Measurements from ENCODE around the gene ATP5F1E. TPM values are rescaled to one million over a fixed set of nuclear protein-coding genes. Genes with fewer than 3 reads are reported as not detected.
A peak's percentile ranks its signal among the peaks of the same experiment; 100 is the strongest.

The ATP5F1E gene
- total and polyA plus RNA-seq, 7 donors: 57.1 to 88.5 (median 72.1) TPM

GRCh38 chr20:58980711-58981627 is 51.2 kb downstream of the ATP5F1E start, which contains the start of gene NELFCD:
Gene NELFCD (plus strand): TSS chr20:58981256. CDS start chr20:58981310, 54 bp downstream.
- H3K9me3 ChIP-seq: peaks cover under 1% of the 10 kb centered on the region
- ATAC-seq: peak; percentile 92 to 96 (median 94)
- intact Hi-C loops (cut with DNase I): loop anchor here (5.0 kb wide), 4 partner anchors 51 to 89 kb away; partner anchors contain the start of gene ATP5F1E (in 1 of the 2)
- peak; percentile 87 to 94 for DNase-seq
- H3K4me3 ChIP-seq: peak within 1 kb of the TSS; percentile 70
- H3K4me1 ChIP-seq: peaks cover 35% of the 10 kb centered on the region
- 5 to 11% (median 10%) methylated on average over 45 to 109 of the region's 109 CpGs for WGBS, 3 donors
- peaks cover 0 to 3% of the 10 kb centered on the region in 2 donors for H3K36me3 ChIP-seq (ENCODE audit: insufficient read depth in 1 of 2, low read depth in 1 of 2)
- TF ChIP-seq, protein P1, sequence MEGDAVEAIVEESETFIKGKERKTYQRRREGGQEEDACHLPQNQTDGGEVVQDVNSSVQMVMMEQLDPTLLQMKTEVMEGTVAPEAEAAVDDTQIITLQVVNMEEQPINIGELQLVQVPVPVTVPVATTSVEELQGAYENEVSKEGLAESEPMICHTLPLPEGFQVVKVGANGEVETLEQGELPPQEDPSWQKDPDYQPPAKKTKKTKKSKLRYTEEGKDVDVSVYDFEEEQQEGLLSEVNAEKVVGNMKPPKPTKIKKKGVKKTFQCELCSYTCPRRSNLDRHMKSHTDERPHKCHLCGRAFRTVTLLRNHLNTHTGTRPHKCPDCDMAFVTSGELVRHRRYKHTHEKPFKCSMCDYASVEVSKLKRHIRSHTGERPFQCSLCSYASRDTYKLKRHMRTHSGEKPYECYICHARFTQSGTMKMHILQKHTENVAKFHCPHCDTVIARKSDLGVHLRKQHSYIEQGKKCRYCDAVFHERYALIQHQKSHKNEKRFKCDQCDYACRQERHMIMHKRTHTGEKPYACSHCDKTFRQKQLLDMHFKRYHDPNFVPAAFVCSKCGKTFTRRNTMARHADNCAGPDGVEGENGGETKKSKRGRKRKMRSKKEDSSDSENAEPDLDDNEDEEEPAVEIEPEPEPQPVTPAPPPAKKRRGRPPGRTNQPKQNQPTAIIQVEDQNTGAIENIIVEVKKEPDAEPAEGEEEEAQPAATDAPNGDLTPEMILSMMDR (IDR thresholded peaks at IDR 0.05): no peak
- H3K27me3 ChIP-seq (ENCODE audit: insufficient read depth in 3 of 3, low read length in 2 of 3): no peaks in the 10 kb centered on the region
- H3K27ac ChIP-seq: peak within 1 kb of the TSS; percentile 93

GRCh38 chr20:58978351-58979190 is 53.6 kb downstream of the ATP5F1E start:
- H3K36me3 ChIP-seq (ENCODE audit: insufficient read depth in 1 of 2, low read depth in 1 of 2): no peaks in the 10 kb centered on the region
- TF ChIP-seq, protein P1 (IDR thresholded peaks at IDR 0.05): no peak
- DNase-seq (no peak), ATAC-seq (no peak)
- H3K4me3 ChIP-seq: no peak overlapping the region
- peaks cover 14% of the 10 kb centered on the region for H3K4me1 ChIP-seq
- 67 to 70% (median 68%) methylated on average over 6 of the region's 6 CpGs for WGBS, 3 donors
- intact Hi-C loops (cut with DNase I): no loop called here
- no peaks in the 10 kb centered on the region for H3K27me3 ChIP-seq (ENCODE audit: insufficient read depth in 3 of 3, low read length in 2 of 3)
- H3K27ac ChIP-seq: no peak overlapping the region
- peaks cover 4% of the 10 kb centered on the region for H3K9me3 ChIP-seq

DNA sequence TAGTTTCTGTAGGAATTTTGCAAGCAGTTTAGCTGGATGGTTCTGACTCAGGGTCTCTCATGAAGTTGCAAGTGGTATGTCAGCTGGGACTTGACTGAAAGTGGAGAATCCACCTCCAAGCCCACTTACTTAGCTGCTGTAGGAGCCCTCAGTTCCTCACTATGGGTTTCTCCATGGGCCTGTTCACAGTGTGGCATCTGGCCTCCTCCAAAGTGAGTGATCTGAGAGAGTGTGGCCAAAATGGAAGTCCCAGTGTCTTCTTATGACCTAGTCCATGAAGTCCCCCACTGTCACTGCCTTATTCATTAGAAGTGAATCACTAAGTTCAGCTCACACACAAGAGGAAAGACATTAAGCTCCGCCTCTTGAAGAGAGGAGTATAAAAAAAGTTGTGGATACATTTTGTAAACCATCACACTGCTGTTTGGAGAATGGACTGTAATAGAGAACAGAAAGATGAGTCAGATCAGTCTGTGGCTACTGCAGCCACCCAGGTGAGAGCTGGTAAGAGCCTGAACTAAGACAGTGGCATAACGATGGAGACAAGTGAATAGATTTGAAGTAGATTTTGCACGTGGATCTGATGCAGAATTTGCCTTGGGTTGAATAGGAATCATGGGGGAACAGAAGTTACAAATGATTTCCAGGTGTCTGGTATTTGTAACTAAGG is 55.9 kb downstream of the ATP5F1E start:
- H3K27ac ChIP-seq: no peak overlapping the region
- intact Hi-C loops (cut with DNase I): no loop called here
- no peak overlapping the region for H3K4me3 ChIP-seq
- H3K27me3 ChIP-seq (ENCODE audit: insufficient read depth in 3 of 3, low read length in 2 of 3): no peaks in the 10 kb centered on the region
- H3K4me1 ChIP-seq: no peaks in the 10 kb centered on the region
- WGBS, 3 donors: 86 to 90% (median 87%) methylated on average over 3 of the region's 3 CpGs
- H3K9me3 ChIP-seq: peaks cover 4% of the 10 kb centered on the region
- H3K36me3 ChIP-seq (ENCODE audit: insufficient read depth in 1 of 2, low read depth in 1 of 2): no peaks in the 10 kb centered on the region
- no peak for ATAC-seq
- TF ChIP-seq, protein P1 (IDR thresholded peaks at IDR 0.05): no peak
- DNase-seq: no peak

Other genes with a start within 250 kb of the ATP5F1E start
- gene GNAS-AS1, start 181.4 kb downstream of the ATP5F1E start, total RNA-seq: 1 to 10 TPM in 1 of 4 donors, under 1 TPM in 2, not detected in 1; 0.26 to 1.0 (median 0.65) TPM
- under 1 TPM; 0.03 to 0.53 (median 0.13) TPM for gene GNAS-AS1, start 181.4 kb downstream of the ATP5F1E start, polyA plus RNA-seq
- gene GNAS, start 179.6 kb downstream of the ATP5F1E start, total RNA-seq: 1,000 to 10,000 TPM; 1,018 to 1,905 (median 1,319) TPM
- 1,000 to 10,000 TPM in 2 of 3 donors, 100 to 1,000 TPM in 1; 700 to 1,469 (median 1,394) TPM for gene GNAS, start 179.6 kb downstream of the ATP5F1E start, polyA plus RNA-seq
- gene NELFCD, start 51.1 kb downstream of the ATP5F1E start, total RNA-seq: 10 to 100 TPM; 32.8 to 43.6 (median 34.2) TPM
- gene NELFCD, start 51.1 kb downstream of the ATP5F1E start, polyA plus RNA-seq: 10 to 100 TPM; 24.1 to 41.1 (median 38.8) TPM
- 10 to 100 TPM; 41.2 to 50.5 (median 45.0) TPM for gene CTSZ, start 25.1 kb downstream of the ATP5F1E start, total RNA-seq
- 10 to 100 TPM; 38.2 to 47.3 (median 41.0) TPM for gene CTSZ, start 25.1 kb downstream of the ATP5F1E start, polyA plus RNA-seq
- under 1 TPM; 0.08 to 0.32 (median 0.19) TPM for gene TUBB1, start 12.9 kb downstream of the ATP5F1E start, total RNA-seq
- gene TUBB1, start 12.9 kb downstream of the ATP5F1E start, polyA plus RNA-seq: under 1 TPM in 2 of 3 donors, not detected in 1; 0.03 to 0.05 TPM
- gene PRELID3B, start 10.5 kb upstream of the ATP5F1E start, total RNA-seq: 10 to 100 TPM; 33.7 to 57.5 (median 34.2) TPM
- 10 to 100 TPM; 23.2 to 61.2 (median 42.9) TPM for gene PRELID3B, start 10.5 kb upstream of the ATP5F1E start, polyA plus RNA-seq
- under 1 TPM in 3 of 4 donors, not detected in 1; 0.02 to 0.08 (median 0.07) TPM for gene ZNF831, start 131.5 kb upstream of the ATP5F1E start, total RNA-seq
- gene ZNF831, start 131.5 kb upstream of the ATP5F1E start, polyA plus RNA-seq: under 1 TPM; 0.01 to 0.04 (median 0.01) TPM

Measured in psoas muscle (tissue), 8 donors.